ENCODE measurements around the gene CDSN.

- TF ChIP-seq, protein P1, sequence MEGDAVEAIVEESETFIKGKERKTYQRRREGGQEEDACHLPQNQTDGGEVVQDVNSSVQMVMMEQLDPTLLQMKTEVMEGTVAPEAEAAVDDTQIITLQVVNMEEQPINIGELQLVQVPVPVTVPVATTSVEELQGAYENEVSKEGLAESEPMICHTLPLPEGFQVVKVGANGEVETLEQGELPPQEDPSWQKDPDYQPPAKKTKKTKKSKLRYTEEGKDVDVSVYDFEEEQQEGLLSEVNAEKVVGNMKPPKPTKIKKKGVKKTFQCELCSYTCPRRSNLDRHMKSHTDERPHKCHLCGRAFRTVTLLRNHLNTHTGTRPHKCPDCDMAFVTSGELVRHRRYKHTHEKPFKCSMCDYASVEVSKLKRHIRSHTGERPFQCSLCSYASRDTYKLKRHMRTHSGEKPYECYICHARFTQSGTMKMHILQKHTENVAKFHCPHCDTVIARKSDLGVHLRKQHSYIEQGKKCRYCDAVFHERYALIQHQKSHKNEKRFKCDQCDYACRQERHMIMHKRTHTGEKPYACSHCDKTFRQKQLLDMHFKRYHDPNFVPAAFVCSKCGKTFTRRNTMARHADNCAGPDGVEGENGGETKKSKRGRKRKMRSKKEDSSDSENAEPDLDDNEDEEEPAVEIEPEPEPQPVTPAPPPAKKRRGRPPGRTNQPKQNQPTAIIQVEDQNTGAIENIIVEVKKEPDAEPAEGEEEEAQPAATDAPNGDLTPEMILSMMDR (IDR thresholded peaks at IDR 0.05; ENCODE audit: insufficient read depth, low read length) = no peak
- no peak for TF ChIP-seq GABPA (IDR thresholded peaks at IDR 0.05; ENCODE audit: low read depth)
- TF ChIP-seq SPI1 (IDR thresholded peaks at IDR 0.05; ENCODE audit: borderline replicate concordance, low read depth) = no peak
- TF ChIP-seq POLR2AphosphoS5 (IDR thresholded peaks at IDR 0.05; ENCODE audit: low read depth) = no peak
- TF ChIP-seq, protein P2, sequence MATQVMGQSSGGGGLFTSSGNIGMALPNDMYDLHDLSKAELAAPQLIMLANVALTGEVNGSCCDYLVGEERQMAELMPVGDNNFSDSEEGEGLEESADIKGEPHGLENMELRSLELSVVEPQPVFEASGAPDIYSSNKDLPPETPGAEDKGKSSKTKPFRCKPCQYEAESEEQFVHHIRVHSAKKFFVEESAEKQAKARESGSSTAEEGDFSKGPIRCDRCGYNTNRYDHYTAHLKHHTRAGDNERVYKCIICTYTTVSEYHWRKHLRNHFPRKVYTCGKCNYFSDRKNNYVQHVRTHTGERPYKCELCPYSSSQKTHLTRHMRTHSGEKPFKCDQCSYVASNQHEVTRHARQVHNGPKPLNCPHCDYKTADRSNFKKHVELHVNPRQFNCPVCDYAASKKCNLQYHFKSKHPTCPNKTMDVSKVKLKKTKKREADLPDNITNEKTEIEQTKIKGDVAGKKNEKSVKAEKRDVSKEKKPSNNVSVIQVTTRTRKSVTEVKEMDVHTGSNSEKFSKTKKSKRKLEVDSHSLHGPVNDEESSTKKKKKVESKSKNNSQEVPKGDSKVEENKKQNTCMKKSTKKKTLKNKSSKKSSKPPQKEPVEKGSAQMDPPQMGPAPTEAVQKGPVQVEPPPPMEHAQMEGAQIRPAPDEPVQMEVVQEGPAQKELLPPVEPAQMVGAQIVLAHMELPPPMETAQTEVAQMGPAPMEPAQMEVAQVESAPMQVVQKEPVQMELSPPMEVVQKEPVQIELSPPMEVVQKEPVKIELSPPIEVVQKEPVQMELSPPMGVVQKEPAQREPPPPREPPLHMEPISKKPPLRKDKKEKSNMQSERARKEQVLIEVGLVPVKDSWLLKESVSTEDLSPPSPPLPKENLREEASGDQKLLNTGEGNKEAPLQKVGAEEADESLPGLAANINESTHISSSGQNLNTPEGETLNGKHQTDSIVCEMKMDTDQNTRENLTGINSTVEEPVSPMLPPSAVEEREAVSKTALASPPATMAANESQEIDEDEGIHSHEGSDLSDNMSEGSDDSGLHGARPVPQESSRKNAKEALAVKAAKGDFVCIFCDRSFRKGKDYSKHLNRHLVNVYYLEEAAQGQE (IDR thresholded peaks at IDR 0.05; ENCODE audit: insufficient replicate concordance, low read depth) = no peak
Measured at GRCh38 chr6:31122791-31123706, 2.8 kb upstream of the CDSN start.
